Skin of body (tissue), 2 donors: ENCODE results near the gene MPRIP. TPM values are rescaled to one million over a fixed set of nuclear protein-coding genes. Genes with fewer than 3 reads are reported as not detected.
A peak's percentile ranks its signal among the peaks of the same experiment; 100 is the strongest.

Experiments used
- DNase-seq: peaks from one replicate; lab custom pipeline; 2025; lab: John Stamatoyannopoulos, UW
- total RNA-seq: library from RNA; depleted of rRNA; stranded (reverse); fragments of >200 nt; gene quantifications from one replicate; pipeline ENCODE4 v1.2.3, GENCODE V29; 2014

MPRIP gene
- total RNA-seq, 1 donor from 2014 or later = 103 TPM

DNA sequence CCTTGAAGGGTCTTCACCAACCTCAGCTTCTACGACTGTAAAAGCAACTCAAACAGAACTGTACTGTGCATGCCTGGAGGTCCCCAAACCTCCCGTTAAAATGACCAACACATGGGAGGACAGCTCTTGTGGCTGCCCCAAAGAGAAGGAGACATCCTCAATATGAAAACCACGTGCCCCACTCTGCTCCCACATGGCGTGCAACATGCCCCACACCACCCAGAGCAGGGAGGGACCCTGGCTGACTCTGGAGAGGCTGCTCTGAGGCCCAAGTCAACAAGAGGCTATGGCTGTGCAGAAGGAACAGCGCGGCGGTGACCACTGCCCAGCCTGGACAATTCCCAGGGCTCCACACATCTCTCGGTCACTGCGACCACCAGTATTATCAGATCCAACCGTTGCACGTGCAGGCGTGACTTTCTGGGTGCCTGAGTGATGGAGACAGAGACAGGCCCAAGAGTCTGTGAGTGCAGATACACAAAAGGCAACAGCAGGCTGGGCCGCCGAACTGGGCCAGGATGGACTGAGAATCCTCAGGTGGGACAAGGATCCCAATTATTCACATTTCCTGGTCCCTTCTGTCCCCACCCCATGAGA, 162.5 kb downstream of the MPRIP start:
- no peak for DNase-seq

DNA sequence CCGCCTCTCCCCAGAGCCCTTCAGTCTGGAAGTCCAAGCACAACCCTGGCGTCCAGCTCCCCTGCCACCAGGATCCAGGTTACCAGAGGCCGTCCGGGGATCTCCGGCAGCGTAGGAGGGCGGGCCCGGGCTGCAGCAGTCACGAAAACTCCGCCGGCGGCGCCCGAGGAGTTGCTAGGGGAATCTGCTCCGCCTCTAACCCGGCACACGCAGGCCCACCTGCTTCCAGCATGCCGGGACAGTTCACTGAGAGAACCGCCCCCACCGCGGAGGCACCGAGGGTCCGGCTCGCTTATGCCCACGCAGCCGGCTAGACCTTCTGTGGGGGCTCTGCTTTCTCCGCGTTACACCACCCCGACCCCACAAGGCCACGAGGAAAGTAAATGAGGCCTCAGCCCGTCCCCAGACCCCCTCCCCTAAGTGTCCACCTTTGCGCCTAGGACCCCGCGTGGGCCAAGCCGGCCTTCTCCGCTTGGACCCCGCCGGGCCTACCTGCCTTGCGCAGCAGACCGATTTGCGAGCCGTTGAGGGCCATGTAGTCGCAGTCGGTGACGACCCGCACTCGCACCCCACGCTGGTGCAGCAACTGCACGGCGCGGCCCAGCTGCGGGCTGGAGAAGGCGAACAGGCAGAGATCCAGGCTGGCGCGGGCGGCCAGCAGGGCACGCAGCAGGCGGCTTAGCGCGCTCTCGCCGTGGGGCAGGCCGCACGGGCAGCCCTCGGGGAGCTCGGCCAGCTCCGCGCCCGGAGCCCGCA, 163.3 kb downstream of the MPRIP start:
- DNase-seq = no peak

DNA sequence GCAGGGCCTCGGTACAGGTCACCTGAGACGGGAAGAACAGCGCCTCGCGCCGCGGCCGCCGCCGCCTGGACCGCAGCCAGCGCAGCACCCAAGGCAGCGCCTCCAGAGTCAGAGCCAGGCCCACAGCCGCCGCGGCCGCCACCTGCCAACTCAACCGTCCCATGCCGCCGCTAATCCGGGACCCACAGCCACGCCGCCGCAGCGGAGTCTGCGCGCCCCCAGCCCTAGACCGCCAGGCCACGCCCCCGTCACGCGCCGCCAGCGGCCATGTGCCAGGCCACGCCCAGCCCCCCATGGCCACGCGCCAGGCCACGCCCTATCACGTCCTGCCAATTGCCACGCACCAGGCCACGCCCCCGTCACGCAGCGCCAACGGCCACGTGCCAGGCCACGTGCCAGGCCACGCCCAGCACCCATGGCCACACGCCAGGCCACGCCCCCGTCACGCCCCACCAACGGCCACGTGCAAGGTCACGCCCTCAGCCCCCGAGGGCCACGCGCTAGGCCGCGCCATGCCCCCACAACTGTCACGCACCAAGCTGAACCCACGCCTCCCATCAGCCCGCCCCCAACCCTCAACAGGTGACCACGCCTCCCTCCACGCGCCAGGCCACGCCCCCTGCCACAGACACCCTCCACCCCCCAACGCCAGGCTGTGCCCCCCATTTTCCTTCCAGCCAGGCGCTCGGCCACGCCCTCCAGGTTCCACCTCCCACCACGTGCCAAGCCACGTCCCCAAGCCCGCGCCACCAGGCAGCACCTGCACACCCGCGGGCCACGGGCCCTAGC, 164.1 kb downstream of the MPRIP start, which contains the start of gene PLD6:
PLD6 (minus strand) TSS at position 210 of the 789 bp plus-strand sequence; CDS start at position 163, 47 bp downstream.
- peak; percentile 45 for DNase-seq

DNA sequence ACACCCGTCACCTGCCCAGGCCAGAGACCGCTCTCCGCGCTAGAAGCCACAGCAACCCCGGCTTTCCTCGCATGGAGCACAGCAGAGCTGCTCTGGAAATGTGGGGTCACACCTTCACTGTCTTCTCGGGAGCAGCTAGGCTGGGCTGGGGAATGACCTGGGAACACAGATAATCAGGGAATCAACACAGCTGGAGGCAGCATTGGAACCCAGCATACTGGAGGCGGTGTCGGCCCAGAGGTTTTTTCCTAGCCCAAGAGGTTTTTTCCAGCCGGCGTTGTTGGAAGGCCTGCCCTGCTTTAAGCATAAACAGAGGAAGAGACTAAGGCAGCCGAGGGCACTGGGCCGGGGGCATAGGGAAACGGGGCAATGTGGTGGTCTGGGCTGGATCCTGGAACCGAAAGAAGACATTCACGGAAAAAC, 164.7 kb downstream of the MPRIP start:
- DNase-seq = no peak

DNA sequence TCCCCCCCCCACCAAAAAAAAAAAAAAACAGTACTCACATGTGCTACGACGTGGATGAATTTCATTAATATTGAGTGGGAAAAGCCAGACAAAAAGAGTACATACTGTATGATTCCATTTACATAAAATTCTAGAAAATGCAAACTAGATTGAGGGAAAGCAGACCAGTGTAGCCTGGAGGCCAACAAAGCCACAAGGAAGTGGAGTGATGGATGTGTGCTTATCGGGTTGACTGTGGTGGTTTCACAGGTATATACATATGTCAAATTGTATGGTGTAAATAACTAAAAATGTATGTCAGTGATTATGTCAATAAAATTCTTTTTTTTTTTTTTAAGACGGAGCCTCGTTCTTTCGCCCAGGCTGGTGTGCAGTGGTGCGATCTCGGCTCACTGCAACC, 165.7 kb downstream of the MPRIP start:
- DNase-seq = no peak

DNA sequence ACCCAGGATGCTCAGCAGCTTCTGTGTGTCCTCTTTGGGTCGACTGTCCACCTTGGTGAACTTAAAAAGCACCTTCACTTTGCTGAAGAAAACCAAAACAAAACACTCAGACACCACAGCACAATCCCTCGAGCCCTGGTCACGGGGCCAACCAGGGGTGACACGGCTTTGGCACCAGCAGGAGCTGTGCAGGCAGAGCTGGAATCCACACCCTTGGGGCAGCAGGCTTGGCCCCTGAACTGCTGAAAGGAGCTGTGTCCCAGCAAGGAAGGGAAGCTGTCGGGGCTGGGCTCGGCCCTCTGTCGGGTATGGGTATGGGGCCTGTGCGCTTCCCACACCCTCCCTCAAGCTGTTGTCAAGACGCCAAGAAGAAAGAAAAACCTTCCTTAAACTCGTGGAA, 171.5 kb downstream of the MPRIP start:
- no peak for DNase-seq

DNA sequence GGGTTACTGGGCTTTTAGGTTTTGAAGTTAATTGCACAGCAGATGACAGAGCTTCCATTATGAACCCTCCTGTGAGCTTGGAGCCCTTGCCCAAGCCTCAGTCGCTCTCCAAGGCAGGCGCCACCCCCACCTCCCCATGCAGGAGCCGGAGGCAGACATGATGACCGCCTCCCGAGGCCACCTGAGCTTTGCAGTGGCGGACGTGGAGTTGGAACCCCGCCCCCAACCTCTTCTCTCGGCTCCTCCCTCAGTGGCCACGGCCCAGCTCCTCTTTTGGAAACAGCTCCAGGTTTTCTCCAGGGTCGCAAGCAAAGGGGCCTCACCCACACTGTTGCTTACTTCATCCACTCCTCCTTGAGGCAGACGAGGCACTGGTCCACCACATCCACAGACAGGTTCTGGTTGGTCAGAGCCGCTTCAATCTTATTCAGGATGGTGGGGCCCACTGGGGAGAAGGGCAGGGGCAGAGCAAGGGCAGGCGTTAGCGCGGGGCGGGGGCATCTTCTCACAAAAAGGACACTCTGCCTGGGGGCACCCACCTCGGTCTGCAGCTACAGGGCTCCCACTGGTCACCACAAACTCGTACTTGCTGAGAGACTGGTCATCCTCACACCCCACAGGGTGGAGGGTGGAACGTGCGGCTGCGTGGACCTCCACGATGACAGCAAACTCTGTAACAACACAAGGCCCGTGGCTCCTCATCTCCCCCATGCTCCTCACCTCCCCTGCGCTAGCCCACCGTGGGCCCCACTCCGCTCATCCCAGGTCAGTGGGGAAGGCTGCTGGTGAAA, 172.6 kb downstream of the MPRIP start:
- no peak for DNase-seq

DNA sequence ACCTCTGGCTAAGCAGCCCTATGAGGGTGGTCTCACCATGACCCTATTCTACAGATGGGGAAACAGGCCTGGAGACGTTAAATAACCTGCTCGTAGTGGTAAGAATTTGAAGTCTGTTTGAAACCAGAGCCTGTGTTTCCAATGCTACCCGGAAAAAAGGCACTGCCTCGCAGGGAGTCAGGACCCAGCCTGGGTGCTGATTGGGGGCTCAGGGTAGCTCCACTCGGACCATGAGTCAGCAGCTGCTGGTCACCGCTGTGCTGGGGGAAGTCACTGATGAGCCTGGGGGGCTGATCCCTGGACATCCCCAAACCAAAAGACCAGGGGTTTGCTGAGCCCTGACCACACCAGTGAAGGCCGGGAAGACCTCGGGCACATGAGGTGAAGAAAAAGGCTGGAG, 173.3 kb downstream of the MPRIP start:
- no peak for DNase-seq

DNA sequence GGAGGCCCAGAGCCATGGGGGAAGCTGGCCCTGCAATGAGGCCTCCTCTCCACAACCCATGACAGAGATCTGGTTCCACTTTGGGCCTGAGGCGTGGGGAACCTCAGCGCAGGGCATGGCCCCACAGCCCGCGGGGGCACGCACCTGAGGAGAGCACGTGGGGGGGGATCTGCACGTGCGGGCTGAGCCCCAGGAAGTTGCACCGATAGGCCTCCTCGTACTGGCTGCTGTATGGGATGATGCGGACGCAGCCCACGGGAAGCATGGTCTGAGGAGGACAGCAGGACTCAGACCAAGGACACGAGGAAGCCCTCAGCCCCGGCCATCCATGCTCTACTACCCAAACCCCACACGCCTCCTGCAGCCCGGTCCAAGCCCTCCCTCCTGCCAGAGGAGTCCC, 174.0 kb downstream of the MPRIP start:
- no peak for DNase-seq

DNA sequence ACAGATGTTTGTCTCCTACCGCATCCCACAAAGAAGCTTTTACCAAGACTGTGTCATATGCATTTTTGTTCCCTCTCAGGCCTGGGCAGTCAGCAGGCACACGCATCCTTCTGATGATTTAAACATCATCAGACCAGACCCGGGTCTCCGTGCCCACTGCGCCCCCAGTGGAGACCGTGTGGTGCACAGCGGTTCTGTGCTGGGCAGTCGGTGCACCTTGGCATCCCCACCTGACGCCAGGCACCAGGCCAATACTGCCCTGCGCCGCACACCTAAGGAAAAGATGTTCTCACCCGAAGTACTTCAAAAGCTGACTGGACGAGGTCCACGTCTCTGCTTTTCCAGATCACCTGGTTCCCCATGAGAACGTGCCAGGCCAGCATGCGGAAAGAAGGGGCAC, 174.5 kb downstream of the MPRIP start:
- no peak for DNase-seq

DNA sequence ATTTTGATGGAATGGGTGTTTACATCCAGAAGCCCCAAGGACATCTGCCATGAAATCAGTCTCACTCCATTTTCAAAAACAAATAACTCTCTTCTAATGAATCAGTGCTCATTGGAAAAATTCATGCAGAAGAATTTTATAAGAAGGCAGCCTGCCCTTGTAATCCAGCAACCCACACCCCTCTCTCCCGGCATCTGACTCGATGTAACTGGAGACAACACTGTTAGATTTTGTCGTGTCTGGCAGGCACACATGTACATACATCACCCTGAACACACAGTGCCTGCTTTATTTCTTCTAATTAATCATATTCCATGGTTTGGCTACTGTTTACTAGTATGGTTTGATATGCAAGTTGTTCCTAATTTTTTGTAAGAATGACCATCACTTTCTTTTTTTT, 175.7 kb downstream of the MPRIP start:
- DNase-seq = no peak

DNA sequence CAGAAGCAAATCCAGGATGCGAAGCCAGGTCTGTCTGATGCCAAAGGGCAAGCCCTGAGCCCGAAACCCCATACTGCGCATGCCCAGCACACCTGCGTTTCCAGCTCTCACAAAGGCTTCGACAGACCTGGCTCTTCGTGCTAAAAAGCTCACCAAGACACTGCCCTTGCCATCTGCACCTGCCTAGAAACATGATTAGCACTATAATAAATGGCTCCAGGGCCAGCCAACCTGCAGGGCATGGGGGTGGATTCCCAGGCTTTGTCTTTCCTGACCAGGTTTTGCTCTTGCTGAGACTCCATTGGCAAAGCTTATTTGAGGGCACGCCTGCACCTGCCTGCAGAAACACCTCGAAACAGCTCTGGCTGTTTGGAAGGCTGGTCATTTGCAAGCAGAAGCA, 178.3 kb downstream of the MPRIP start:
- no peak for DNase-seq

DNA sequence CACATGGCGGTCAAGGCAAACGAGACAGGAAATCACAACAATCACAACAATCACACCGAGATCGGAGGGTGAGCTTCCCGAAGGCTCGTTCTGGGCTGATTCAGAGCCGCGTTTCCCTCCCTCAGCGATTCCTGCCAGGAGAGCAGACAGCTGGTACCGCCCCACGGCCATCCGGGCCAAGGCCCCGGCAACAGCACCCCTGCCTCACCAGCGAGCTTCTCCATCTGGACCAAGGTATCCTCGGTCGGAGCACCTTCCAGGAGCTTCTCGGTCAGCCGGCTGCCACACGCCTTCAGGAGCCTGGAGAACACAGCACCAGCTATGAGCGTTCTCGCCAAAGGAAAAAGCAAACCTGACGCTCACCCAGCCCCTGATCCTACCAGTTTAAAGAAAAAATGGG, 179.1 kb downstream of the MPRIP start:
- no peak for DNase-seq

DNA sequence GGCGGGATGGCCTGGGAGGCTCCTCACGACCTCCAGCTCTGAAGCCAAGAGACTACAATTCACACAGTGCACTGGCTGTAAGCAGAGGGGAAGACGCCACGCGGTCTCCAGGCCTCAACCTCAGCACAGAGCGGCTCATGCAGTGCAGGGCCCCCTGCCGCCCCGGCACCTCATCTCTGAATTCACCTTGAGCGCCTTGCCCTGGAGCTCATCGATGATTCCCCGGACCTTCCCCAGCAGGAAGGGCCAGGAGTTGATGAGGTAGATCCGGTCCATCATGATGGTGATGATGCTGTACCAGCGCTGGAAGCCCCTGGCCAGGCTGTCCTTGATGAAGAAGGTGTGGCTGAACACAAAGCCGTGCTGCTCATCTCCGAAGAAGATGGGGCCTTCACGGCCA, 181.5 kb downstream of the MPRIP start:
- no peak for DNase-seq

DNA sequence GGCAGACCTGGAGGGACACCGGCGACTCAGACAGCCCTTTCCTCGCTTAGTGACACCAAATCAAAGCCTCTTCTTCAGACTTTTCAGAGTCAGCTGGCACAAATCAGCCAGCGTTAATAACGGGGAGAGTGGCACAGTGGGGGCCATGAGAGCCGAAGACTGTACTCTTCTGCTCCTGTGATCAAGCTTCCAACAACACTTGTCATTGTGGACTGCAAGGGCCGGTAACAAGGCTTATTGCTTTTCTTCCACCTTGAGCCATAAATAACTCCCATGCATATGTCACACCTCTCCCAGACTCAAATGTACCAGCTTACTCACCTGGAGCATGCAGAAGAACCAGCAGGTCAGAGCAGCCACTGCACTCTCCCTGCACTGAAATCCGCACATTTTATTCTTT, 181.9 kb downstream of the MPRIP start:
- DNase-seq = no peak

DNA sequence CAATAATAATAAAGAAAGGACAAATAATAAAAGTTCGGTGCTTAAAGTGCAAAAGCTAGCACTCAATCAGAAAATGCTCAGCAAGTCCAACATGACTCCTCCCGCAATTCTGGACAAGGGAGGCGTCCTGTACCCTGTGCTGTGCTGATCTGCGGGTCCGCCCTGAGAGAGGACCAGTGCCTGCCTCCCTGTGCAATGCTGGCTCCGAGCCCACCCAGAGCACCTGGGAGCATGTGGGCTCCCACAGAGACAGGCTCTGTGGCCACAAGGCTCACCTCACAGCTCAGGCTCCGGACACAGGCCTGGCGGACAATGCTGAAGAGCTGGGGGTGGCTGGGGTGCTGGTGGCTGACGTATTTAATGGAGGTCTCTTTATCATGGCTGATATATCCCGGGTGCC, 183.6 kb downstream of the MPRIP start:
- DNase-seq = no peak

DNA sequence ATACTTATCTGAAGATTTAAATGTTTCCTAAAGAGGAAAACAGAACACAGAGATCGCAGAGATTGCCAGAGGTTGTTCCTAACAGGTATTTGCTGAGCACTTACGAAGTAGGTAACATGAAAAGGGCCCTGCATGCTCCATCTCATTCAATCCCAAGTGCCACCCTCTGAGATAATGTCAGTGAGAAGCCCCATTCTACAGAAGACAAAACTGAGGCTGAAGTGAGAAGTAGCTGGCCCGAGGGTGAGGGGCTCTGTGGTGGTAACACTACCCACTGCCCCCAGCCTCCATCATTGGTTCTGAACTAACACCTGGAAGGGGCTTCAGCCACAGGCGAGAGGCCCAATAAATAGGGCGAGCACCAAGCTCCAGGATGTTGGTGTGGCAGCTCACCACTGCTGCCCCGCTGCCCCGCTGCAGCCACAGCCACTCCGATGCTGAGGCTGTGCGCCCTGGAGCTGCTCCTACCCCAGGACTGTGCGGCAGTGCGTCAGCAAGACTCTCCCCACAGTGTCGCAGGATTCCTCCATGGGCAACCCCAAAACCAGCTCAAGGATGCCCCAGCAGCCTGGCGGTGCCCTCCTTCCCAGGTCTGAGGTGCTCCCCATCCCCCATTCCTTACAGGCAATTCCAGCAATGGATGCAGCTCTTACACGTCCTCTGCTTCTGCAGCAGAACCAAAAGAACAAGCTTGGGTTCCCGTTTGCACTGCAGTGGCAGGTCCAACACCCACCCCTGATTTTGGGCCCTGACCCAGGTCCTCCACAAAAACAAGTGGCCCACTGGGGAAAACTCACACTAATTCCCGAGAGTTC, 184.4 kb downstream of the MPRIP start:
- DNase-seq = no peak

DNA sequence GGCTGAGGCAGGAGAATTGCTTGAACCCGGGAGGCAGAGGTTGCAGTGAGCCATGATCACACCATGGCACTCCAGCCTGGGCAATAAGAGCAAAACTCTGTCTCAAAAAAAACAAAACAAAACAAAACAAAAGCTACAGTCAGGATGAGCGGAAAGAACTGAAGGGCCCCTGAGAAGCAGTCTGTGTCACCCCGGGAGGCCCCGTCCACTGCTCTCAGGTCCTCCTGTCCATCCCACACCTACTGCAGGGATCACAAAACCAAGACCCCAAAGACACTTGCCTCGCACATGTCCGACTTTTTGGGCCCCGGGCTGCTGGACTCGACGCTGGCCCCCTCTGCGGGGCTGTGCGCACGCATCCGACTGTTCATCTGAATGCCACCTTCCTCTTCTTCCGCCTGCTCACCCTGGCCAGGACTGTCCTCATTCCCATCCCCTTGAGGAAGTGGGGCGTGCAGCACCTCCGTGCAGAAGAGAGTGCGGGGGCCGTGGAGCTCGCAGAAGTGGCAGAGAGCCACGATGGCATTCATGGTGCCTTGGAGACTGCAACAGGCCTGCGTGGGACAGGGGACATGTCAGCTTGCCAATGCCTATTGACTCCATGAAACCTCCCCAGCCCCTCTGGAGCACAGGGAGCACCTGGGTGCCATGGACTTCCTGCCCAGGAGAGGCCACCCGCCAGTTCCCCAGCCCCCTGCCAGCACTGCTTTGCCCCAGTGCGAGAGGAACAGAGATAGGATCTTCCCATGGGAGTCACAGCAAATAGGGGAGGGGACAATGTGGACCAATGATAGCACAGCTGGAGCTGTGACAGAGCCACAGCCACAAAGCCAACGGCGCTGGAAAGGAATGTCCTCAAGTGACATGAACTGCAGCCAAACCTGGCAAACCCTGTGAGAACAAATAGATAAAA, 185.6 kb downstream of the MPRIP start:
- no peak for DNase-seq

DNA sequence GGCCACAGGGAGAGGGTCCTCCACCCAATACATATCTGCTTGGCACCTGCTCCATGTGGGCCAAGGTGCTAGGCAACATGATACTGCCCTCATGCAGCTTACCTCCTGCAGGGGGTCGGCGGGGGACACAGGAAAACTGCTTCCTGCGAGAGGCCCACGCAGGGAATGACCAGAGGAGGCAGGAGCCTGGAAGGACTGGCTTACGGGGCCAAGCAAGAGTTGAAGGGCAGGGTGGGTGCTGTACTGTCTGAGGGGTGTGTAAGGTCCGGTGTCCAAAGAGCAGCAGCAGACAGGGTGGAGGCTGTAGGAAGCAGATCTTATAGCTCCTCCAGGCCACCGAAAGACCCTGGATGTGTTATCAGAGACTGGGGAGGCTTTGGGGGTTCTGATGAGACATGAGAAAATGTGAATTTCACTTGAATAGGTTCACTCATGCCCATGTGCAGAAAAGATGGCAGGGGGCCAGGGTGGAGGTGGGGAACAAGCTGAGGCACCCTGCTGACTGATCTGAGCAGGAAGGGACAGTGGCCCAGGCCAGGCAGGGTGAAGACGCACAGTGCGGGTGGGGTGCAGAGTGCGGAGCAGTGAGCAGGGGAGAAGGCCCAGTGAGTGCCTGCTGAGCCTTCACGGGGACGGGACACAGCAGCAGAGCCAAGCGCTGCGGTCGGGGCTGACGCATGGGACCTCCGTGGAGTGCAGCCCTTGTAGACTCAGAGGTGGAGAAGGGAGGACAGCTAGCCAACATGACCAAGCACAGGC, 186.4 kb downstream of the MPRIP start:
- DNase-seq = no peak
